Fibroblast of skin of right biceps (primary cell): ENCODE results near the gene RAB12.

Experiments
- DNase-seq: peaks from one replicate; pipeline ENCODE4 v3.0.0-alpha.2; 2013

Gene RAB12

DNA sequence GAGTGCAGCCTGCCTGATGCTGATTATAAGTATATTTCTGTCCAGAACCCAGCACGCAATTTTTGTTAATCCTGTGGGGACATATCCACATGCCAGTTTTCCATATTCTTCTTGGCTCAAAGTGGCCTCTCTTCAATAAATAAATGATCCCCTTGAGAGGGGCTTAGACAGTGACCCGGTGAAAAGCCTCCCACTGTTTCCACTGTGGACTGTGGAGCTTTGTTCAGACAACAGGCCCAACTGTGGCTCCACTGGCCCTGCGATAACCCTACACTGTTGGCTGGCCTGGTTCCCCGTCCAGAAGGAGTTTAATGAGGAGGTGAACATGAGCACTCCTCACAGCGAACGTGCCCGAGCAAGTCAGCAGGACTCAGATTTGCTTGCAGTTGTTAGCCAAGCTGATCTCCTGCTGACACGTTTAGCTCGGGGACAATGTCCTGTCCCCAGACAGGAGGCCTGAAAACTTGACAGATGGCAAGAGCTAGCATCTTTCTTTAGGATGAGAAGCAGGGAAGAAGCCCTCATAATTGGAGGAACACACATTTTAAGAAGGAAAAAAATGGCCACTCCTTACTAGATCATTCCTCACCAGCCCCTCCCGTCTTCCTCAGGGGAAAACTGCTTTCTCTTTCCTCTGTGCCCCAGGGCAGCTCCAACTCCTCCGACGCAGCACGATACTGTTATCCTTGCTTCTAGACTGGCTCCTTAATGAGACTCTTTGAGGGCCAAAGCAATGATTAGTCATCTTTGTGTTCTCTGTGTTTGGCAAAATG, 76.1 kb downstream of the RAB12 start:
- DNase-seq, result no peak

DNA sequence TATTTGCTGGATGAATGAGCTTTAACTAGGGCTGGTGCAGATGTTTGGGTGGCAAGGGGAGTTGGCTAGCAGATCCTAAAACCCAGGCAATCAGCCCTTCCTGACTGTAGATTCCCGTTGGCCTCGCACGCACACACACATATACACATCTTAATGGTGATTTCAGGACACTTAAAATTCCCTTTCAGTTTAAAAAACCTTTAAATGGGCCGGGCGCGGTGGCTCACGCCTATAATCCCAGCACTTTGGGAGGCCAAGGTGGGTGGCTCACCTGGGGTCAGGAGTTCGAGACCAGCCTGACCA, 76.6 kb downstream of the RAB12 start:
- DNase-seq, result no peak

DNA sequence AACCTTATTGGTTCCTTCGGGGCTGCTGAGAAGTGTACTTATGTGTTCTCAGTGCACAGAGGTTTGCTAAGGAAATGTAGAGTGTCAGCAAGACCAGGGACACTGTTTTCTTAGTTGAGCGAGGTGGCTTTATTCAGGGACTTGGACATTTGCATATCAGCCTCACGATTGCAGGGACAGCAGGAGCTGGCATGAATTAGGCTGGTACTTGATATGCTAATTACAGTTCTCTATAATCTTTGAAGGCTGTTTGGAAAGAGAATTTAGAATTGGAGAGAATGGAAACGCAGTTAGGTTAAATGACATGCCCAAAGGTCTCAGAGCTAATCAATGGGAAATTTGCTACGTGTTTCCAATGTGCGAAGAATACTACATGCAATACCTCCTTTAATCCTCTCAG, 77.4 kb downstream of the RAB12 start:
- no peak for DNase-seq

DNA sequence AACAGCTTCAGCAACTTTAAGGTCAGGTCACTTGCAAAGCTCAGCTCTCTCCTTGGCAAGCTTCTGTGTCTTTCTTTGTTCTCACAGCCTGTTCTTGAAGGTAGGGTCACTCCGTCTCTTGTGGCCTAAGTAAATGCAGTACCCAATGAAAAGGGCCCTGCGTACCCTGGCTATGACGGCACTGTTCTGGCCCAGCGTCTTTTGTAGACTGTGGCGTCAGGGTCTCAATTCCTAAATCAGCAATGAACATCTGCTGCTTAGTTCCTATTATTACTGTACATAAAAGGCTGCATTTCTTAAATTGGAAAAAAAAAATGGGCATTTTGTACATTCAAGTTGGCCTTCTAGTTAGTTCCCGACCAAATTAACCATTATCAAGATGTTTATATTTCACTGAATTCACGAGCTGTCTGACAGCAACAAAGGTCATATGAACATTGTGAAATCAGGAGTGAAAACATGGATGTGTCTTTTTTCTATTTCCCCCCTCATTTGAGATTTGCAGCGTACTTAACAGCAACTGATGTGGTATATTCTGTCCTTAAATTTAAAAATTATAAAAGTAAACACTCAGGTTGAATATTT, 79.1 kb downstream of the RAB12 start:
- DNase-seq, result no peak

DNA sequence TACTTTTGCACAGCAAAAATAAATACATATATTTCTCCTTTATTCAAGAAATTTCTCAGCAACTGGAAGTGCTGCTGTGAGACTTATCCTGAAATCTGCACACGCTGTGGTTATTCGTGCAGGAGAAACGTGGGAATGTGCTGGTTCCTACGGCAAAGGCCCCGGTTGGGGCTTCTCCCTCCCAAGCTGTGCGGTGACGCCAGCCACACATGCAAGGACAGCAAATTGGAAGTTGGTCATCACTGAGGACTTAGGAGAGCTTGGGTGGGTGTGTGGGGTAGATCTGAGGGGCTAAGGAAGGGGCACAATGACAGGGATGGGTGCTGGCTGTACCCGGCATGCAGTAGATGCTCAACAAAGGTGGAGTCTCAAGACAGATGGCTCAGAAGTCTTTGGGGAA, 79.6 kb downstream of the RAB12 start:
- no peak for DNase-seq
